HG03342 (cell line): ENCODE measurements around the gene CALML3.
"Not testable (repeated sequence)": the region's sequence is repeated elsewhere in the genome, so short reads cannot be mapped to it uniquely, and the experiment has no call there.

Experiments used
- ATAC-seq: cut with Tn5 transposase; IDR thresholded peaks from one replicate; pipeline ENCODE4 v1.9.1; 2021; ENCODE audit warnings: mild to moderate bottlenecking, moderate library complexity; ENCODE audit not compliant: unreplicated experiment

The CALML3 gene

GRCh38 chr10:5552376-5553321 lies 27.9 kb downstream of the CALML3 start:
- no peak for ATAC-seq

DNA sequence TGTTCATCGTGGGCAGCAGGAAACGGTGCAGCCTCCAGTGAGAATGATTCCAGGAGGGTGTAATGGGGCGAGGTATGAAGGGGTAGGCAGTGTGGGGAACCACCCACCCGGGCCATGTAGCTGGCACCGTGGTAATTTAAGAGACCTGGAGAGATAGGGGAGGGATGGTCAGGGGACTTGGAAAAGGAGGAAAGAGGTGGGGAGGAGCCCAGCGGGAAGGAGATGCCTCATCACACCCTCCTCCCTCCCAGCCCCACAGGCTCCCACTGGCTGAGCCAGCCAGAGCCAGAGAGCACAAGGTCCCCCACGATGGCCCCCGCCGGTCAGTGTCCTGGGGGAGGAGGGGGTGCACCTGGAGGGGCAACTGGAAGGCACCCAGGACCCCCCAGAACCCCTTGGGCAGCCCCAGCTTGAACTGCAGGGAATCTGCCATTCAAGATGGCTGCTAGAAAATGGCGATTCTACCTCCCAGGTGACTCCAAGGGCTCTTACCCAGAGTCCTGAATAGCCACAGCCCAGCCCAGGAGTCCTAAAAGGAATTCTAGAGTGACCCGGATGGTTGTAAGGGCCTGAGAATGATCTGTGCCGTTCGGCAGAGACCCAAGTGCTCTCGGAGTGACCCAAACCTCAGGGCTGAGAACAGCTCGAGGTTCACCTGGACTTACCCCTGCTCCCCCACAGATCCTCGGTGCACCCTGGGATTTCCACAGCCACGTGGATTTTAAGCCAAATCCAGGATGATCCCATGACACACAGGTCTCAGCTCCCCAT lies 28.8 kb downstream of the CALML3 start:
- ATAC-seq = no peak

GRCh38 chr10:5555021-5555510 lies 30.3 kb downstream of the CALML3 start:
- no peak for ATAC-seq

- ATAC-seq = no peak
Observed at GRCh38 chr10:5555881-5556280, 31.1 kb downstream of the CALML3 start.

DNA sequence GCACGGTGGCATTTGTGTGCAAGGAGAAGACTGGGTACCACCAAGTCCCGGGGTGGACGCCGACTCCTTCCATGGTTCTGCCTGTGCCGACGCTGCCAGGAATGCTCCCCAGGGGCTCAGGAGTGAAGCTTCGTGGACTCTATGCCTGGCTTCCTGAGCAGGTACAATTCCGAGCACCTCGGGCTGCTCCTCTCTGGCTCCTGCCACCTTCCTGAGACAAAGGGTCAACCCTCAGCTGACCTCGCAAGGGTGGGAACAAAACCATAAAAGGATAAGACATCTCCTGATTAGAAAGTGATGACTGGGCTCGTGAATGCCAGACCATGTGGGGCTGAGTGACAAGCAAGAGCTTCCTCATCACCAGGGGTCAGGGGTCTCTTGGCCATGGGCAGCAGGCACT lies 31.8 kb downstream of the CALML3 start:
- no peak for ATAC-seq

- ATAC-seq = no peak
Observed at GRCh38 chr10:5557040-5557721, 32.4 kb downstream of the CALML3 start.

DNA sequence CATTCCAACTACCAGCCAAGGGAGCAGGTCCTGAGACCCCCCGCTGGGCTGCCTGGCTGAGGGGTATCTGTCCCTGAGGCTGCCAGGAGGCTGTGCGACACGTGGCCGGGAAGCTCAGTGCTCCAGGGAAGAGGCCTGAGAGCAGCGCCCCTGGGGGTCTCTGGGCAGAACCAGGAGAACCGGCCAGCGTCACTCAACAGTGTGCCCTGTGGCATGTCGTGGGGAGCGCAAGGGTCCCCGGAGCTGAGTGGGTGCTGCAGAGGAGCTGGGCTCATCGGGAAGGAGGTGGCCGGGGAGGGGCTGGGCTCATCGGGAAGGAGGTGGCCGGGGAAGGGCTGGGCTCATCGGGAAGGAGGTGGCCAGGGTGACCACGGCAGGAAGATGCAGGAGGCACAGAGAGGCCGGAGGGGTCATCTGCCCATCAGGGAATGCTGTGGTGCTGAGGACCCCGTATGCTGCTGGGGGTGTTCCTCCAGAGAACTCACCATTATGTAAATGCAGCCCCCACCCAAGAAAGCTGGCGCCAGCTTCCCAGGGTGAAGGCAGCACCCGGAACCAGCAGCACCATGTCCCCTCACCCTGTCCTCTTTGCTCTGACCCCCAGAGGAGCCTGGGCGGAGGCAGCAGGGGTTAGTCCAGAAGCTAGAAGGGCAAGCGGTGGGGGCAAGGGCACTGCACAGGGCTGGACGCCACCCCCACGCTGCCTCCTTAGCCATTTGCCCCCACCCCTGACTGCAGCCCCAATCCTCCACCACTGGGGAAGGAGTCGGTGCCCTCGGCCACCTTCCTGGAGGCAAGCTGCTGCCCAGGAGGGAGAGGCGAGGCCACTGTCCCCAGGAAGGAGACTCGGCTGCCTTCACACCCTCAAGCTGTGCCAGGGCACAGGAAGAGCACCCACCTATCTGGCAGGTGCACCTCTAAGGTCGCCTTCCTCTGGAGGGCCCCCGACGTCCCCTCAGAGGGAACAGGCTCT lies 33.3 kb downstream of the CALML3 start:
- ATAC-seq = no peak

GRCh38 chr10:5559022-5559421 lies 34.3 kb downstream of the CALML3 start:
- not testable (repeated sequence) for ATAC-seq

DNA sequence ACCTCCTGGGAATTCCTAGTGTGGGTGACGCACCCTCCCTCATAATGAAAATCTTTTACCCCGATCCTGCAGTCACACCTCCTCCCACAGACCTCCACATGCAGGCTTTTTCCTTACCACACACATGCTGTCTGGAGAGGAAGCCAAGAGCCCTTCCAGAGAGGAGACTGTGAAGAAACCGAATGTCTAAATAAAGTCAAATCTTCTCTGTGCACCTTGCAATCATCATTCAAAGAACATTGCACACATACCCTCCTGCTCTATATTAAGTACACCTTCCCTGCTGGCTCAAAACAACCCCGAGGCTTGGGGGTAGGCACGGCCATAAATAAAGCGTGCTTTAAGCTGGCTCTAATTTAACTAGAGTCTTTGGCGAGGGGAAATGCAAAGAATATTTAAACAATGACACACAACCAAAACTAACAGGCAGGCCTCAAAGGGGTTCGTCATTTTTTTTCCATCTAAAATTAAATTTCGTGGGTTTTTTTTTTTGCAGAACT lies 34.9 kb downstream of the CALML3 start:
- no peak for ATAC-seq

GRCh38 chr10:5560142-5560816 lies 35.5 kb downstream of the CALML3 start:
- no peak for ATAC-seq

DNA sequence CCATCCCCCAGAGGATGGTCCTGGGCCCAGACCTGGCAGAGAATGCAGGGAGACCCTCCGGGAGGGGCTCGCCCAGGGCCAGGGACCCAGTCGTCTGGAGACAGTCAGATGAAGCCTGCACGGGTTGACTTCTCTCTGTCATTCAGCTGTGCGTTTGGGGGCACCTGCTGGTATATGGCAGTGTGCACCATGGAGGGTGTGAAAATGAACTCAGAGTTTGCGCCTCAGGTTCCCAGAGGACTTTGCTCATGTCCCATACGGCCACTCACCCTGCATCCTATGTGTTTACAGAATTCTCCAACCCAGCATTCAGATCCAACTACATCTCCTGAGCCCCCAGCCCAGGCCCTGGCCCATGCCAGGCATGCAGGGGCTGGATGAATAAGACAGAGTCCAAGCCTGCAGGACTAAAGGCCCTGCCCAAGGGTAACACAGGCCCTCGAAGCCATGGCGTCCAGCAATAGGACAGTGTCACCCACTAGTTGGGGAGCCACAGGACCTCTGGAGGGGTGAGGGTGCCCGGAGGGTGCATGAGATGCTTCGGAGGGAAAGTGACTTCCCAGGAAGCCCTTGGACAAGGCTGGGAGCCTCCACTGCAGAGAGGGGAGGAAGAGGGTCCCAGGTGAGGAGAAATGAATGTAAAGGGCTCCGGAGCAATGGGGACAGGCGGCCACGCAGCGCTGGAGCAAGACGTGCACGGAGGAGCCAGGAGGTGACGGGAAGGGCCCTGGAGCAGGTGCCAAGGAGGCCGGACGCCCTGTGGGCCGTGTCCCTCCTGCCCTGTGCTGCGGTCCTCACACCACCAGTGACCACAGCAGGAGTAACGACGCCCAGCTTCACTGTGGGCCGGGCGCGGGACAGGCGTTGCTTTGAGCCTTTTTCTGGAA lies 36.3 kb downstream of the CALML3 start:
- ATAC-seq = no peak

DNA sequence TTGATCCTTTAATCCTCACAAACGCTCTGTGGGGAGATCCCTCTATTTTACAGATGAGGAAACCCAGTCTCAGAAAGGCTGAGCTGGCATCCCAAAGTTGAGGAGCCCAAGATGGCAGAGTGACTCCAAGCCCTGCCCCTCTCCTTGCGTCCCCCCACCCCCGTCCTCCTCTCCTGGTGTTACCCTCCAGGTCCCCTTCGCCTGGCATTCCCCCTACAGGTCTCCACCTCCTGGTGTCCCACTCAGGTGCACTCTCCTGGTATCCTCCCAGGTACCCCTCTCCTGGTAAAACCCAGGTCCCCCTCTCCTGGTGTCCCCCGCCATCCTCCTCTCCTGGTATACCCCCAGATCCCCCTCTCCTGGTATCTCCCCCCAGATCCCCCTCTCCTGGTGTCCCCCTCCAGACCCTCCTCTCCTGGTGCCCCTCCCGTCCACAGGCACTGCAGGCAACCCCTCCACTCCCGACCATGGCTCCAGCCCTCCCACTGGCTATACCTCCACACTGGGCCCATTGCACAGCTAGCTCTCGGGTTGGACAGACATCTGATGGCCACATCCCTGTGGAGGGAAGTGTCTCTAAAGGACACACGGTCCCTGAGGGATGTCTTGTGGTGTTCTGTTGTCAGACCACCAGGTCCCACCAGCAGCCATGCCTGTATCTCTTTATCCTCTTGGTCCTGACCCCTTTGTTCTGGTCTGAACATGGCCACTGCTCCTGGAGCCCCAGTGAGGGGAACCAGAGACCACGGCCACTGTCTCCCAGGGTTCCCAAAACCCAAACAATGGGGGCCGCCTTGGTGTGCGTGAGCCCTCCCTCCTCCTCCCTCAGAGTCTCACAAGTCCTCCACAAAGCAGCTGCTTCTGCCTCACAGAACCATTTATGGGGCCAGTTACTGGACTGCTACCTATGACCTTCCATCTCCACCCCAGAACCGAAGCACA lies 37.2 kb downstream of the CALML3 start:
- ATAC-seq = no peak

- ATAC-seq = no peak
Observed at GRCh38 chr10:5563321-5563961, 38.7 kb downstream of the CALML3 start.

GRCh38 chr10:5563991-5564536 lies 39.3 kb downstream of the CALML3 start:
- no peak for ATAC-seq

DNA sequence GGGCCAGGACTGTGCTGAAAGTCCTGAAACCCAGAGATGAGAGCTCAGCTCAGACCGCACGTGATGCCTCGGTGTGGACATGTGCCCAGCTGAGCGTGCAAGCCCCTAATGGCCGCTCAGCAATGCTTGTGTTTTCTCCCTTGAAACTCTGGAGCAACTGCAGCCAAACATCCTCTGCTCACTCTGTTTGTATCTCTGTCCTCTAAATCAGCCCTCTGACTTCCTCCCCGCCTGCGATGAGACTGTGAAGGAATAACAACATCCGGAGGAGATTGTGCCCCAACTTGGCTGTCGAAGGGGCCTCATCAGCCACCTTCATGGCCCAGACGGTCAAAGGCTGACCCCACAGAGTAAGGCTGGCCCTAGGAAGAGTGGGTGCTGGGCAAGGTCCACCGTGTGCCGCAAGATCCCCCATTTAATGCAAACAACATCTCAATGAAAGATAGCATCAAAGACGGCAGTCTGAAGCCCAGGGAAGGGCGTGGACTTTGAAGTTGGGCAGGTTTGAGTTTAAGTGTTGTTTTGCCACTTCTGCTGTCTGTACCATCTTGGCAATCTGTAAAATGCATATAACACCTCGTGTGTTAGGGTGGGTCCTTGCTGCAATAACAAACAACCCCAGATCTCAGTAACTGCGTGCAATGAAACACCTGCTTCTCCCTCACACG lies 39.9 kb downstream of the CALML3 start:
- ATAC-seq = no peak

DNA sequence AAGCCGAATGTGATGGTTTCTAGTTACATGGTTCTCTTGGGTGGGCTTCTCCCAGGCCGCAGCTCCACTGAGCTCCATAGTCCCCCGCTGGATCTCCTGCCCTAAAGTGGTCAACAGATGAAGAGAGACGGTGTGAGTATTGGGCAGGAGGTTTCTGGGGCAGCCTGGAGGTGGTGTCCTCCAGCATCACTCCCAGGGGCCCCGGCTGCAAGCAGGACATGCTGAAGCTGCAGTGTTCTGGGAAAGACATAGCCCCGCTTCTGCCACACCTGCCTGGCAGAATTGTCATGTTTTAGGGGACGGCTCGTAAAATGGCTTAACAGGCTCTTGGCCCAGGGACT lies 40.4 kb downstream of the CALML3 start:
- no peak for ATAC-seq
